EL (cell line): ENCODE results near the gene FGGY.

Experiments
- DNase-seq: peaks from one replicate; pipeline ENCODE4 v3.0.0-alpha.2; 2016

Gene FGGY

GRCh38 chr1:59670662-59671061, 373.8 kb downstream of the FGGY start:
- DNase-seq = no peak

DNA sequence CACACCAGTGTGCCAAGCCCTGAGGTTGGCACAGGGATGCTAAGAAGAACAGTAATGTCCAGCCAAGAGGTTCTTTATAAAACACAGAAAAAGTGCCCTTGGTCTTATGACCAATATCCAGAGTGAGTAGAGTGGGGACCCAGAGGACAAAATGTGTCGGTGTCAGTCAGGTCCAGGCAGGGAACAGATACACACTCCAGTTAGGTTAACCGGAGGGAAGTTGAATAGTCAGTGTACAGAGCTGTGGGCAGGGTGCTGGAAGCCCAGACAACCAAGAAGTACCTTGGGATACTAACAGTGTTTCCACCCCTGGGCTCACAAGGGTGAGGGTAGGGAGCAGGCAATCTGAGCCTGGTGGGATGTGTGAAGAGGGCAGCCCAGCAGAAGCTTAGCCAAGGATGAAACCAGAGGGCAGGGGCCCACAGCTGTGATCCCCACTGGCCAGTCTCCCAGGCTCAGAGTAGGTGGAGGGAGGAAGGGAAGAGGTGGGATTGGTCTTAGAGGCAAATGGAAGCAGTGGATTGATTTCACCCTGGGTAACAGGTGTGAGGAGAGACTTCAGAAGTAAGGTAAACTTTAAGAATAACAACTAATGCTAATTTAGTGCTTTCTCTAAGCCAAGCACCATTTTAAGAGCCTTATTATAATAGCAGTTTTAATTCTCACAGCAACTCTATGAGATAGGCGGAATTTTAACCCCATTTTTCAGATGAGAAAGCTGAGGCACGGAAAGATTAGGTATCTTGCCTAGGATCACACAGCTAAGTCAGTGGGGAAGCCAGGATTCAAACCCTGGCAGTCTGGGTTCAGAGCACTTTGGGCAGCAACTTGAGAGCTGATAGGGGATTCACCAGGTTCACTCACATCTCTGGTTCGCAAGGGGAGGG, 374.4 kb downstream of the FGGY start:
- no peak for DNase-seq

- DNase-seq = no peak
These were observed 375.0 kb downstream of the FGGY start for GRCh38 chr1:59671953-59672305.

- DNase-seq = peak; percentile 86
These were observed 376.1 kb downstream of the FGGY start for GRCh38 chr1:59672851-59673572.

- no peak for DNase-seq
These were observed 376.9 kb downstream of the FGGY start for GRCh38 chr1:59673573-59674450.

DNA sequence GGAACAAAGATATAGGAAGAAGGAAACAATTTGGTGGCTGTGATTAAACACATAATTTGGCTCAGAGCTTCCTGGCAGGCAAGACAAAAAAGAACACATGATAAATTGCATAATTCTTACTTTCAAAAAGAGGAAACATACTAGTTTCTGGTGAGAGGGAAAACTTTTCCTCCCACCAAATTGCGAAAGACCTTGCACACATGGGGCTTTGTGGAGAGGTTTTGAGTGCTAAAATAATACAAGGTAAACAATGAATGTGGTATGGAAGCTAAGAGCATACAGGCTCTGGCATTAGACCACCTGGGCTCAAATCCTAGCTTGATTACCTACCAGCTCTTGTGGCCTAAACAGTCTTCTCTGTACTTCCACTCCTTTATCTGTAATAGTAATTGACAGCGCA, 377.7 kb downstream of the FGGY start:
- no peak for DNase-seq

DNA sequence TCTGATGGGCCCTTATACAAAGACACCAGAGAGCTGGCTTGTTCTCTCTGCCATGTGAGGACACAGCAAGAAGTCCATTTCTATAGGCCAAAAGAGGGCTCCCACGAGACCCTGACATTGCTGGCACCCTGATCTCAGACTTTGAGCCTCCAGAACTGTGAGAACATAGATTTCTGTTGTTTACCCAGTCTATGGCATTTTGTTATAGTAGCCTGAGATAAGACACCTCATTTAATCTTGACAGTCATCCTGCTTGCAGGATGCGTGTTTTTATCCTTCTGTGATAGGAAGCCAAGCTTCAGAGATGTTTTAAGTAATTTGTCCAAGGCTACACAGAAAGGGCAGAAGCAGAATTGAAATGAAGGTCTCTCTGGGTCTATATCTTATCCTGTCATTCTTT, 379.0 kb downstream of the FGGY start:
- DNase-seq = no peak

GRCh38 chr1:59678040-59678439, 381.1 kb downstream of the FGGY start:
- DNase-seq = peak; percentile 37

DNA sequence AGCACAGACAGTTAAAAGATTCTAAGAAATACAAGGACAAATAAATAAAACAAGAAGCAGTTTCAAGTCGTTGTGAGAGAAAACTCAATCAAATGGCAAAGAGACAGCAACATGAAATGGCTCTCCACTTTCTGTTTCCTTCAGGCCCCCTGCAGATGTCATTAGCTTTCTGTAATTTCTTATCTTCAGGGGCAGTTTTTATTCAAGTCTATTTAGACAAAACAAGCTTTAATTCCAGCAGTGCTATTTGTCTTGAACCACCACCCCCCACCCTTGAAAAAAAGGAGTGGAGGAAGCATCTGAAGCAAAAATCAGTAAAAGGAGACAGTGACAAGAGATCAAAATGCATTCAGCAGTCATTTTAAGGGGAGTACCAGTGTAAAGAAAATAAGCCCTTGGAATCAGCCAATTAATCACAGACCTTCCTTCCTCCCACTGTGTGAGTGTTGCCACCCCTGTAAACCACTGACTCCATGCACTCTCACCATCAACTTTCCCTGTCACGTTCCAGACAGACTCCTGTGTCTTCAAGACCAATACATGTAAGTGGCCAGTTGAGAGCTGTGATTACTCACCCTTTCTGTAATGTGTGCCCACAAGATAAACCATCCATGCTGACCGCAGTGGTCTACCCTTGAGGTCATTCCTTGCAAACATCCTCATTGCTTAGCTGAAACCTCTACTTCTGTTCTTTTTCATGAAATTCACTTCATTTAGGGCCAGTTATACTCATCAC, 381.8 kb downstream of the FGGY start:
- peak; percentile 99 for DNase-seq

GRCh38 chr1:59680044-59680443, 383.1 kb downstream of the FGGY start:
- DNase-seq = no peak

GRCh38 chr1:59682396-59683080, 385.6 kb downstream of the FGGY start:
- DNase-seq = no peak

- no peak for DNase-seq
These were observed 386.3 kb downstream of the FGGY start for GRCh38 chr1:59683197-59683596.

- DNase-seq = no peak
These were observed 387.8 kb downstream of the FGGY start for GRCh38 chr1:59684698-59685097.

GRCh38 chr1:59685101-59685500, 388.2 kb downstream of the FGGY start:
- no peak for DNase-seq

DNA sequence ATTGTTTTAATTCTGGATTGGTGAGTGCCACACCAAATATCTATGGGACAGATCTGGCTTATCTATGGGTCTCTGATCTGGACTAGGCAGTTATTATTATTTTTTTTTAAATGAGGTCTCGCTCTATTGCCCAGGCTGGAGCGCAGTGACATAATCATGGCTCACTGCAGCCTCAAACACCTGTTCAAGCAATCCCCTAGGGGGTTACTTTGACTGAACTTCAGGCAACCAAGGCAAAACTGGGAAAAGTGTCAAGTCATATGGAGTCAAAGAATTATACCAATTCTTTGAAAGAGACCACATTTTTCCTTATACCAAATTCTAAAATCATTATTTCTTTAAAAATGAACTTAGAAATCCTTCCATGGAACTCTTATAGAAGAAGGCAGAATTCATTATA, 388.8 kb downstream of the FGGY start:
- DNase-seq = no peak

DNA sequence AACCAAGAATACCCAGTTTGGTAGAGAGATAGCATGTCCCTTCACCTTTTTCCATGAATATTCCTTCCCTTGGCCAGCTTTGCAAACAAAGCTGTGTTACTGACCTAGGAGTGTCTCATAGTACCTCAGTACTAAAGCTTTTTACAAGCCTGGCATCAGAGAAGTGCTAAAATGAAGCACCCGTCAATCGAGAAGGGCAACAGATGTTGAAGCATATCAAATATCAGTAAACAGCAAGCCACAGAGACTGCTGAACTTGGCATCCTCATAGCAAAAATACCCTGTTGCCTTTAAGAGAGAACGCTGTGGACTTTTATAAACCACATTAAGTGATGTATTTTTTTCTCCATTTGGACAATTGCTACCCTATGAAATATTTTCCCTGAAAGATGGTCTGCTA, 389.3 kb downstream of the FGGY start:
- no peak for DNase-seq

GRCh38 chr1:59686574-59686973, 389.7 kb downstream of the FGGY start:
- no peak for DNase-seq

DNA sequence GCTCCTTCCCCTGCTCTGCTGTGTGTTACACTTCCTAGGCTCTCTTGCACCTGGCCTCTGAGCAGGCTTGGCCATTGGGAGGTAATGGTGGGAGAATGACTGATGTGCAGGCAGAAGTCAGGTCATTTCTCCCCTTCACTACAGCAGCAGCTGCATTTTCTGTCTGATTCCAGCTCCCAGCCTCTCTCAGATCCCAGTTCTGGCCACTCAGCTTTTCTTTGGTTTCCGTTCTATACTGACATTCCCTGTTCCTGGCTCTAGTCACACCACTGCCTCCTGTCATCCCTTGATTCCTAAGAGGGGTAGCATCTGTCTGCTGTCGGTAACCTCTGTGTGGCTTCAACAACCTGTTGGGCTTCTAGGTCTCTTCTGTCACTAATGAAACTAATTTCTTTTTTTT, 390.2 kb downstream of the FGGY start:
- no peak for DNase-seq

DNA sequence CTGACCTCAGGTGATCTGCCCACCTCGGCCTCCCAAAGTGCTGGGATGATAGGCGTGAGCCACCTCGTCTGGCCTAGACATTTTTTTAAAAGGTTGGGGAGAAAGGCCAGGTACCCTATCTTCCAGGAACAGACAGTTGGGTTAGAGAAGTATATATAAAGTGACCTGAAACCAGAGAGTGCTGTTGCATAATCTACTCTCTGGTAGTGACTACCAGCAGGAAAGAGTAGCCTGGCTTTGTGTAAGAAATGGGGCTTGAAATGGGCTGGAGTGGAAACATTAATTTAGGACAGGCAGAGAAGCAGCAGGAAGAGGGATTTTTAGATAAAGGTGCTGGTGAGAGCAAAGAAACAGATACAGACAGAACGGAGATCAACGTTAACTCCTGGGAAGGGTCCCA, 392.1 kb downstream of the FGGY start:
- DNase-seq = no peak

DNA sequence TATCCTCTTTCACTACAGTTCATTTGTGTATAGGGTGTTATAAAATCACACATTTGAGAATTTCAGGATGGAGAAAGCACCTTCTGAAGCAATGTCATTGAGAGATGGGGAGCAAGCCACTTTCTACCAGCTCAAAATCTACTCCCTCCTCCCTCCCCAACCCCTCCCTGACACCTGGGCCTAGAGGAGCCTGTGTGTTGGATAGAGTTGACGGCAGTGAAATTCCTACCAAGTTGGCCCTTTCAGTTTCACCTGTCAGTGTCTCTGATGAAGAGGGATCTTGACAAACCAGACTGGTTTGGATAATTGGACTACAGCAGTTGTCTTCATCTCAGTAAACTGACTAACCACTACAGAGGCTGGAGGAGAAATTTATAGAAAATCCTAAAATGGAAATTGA, 392.8 kb downstream of the FGGY start:
- DNase-seq = no peak

DNA sequence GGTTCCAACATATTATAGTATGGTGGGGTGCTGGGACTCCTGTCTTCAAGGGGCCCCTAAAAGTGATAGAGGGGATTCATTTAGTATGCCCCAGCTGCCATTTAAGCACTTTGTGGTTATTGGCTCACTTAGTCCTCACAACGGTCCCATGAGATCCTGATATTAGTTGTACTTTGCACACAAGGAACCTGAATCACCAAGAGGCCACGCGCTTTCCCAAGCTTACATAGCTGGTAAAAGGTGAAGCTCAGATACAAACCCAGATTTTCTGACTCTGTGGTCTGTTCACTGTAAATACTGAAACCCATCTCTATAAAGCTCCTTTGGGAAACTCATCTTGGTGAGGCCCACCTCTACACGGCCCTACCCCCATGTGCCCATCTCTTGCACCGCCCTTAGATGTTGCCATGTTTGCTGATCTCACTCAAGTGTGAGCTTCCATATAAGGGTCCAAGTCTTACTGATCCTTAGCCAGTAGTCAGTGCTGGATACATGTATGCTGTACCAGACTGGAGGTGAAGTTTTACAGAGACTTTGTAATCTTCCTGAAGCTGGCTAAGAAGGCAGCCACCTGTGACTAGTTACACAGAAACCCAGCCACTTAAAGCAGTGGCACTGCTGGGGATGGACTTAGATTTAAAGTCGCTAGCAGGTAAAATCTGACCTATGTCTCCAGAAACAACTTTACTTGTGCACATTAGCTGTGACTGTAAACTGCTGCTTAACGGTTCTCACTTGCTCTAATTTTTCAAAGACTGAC, 393.5 kb downstream of the FGGY start:
- no peak for DNase-seq
